Glutamatergic neuron (in vitro differentiated cells): ENCODE results near the gene TRPM3. TPM values are rescaled to one million over a fixed set of nuclear protein-coding genes. Genes with fewer than 3 reads are reported as not detected.

ENCODE experiments used
- DNase-seq: peaks from one replicate; pipeline ENCODE4 v3.0.0; 2022
- H3K27ac Mint-ChIP-seq: one replicate; pipeline ENCODE4 v1.8.0; 2020; ENCODE audit warnings: mild to moderate bottlenecking, mixed read lengths, inconsistent platforms; ENCODE audit not compliant: unreplicated experiment
- H3K27me3 Mint-ChIP-seq: one replicate; pipeline ENCODE4 v1.8.0; 2020; ENCODE audit warnings: mild to moderate bottlenecking, moderate library complexity, mixed read lengths, inconsistent platforms; ENCODE audit not compliant: unreplicated experiment
- H3K36me3 Mint-ChIP-seq: one replicate; pipeline ENCODE4 v1.8.0; 2020; ENCODE audit warnings: mild to moderate bottlenecking, mixed read lengths, inconsistent platforms; ENCODE audit not compliant: unreplicated experiment
- H3K4me1 Mint-ChIP-seq: one replicate; pipeline ENCODE4 v1.8.0; 2020; ENCODE audit warnings: mild to moderate bottlenecking, low read depth, mixed read lengths, inconsistent platforms; ENCODE audit not compliant: unreplicated experiment
- H3K4me3 Mint-ChIP-seq: one replicate; pipeline ENCODE4 v1.8.0; 2020; ENCODE audit warnings: mild to moderate bottlenecking, mixed read lengths, inconsistent platforms; ENCODE audit not compliant: unreplicated experiment
- H3K9me3 Mint-ChIP-seq: one replicate; pipeline ENCODE4 v1.8.0; 2020; ENCODE audit warnings: mild to moderate bottlenecking, moderate library complexity, mixed read lengths, inconsistent platforms; ENCODE audit not compliant: unreplicated experiment
- CTCF ChIP-seq: fragments of 200-600 bp; sonication (generic); IDR thresholded peaks from one replicate; pipeline ENCODE4 v1.5.0; 2021; ENCODE audit not compliant: partially characterized antibody, unreplicated experiment
- total RNA-seq: library from RNA; stranded (reverse); fragmentation: NEBNext Ultra II Directional; extraction: Animal tissue kit (Norgen Biotek cat#: 25700); gene quantifications from one replicate; pipeline ENCODE4 v1.2.1, GENCODE V29; 2021; ENCODE audit not compliant: unreplicated experiment

TRPM3 gene
- total RNA-seq, 1 donor from 2014 or later: 3.3 TPM

- Mint-ChIP-seq H3K36me3 (no peaks in the 10 kb centered on the region), H3K4me3 (no peak overlapping the region), H3K27me3 (no peaks in the 10 kb centered on the region), H3K9me3 (no peaks in the 10 kb centered on the region), H3K4me1 (peaks cover 4% of the 10 kb centered on the region), H3K27ac (no peak overlapping the region)
- DNase-seq: no peak
- no peak for TF ChIP-seq CTCF
Measured at GRCh38 chr9:70802206-70802605, 319.2 kb downstream of the TRPM3 start.

GRCh38 chr9:70801181-70801829 lies 320.1 kb downstream of the TRPM3 start:
- Mint-ChIP-seq H3K9me3 (no peaks in the 10 kb centered on the region), H3K4me1 (peaks cover 4% of the 10 kb centered on the region), H3K27ac (no peak overlapping the region), H3K27me3 (no peaks in the 10 kb centered on the region), H3K36me3 (no peaks in the 10 kb centered on the region), H3K4me3 (no peak overlapping the region)
- no peak for DNase-seq
- TF ChIP-seq CTCF: no peak

GRCh38 chr9:70798018-70798417 lies 323.4 kb downstream of the TRPM3 start:
- H3K36me3 Mint-ChIP-seq: no peaks in the 10 kb centered on the region
- TF ChIP-seq CTCF: no peak
- DNase-seq: no peak
- H3K4me3 Mint-ChIP-seq: no peak overlapping the region
- no peak overlapping the region for H3K27ac Mint-ChIP-seq
- no peaks in the 10 kb centered on the region for H3K27me3 Mint-ChIP-seq
- H3K9me3 Mint-ChIP-seq: peaks cover 1% of the 10 kb centered on the region
- peaks cover 11% of the 10 kb centered on the region for H3K4me1 Mint-ChIP-seq

- DNase-seq: no peak
- Mint-ChIP-seq H3K27ac (no peak overlapping the region), H3K27me3 (peaks cover 3% of the 10 kb centered on the region), H3K9me3 (peaks cover 1% of the 10 kb centered on the region), H3K36me3 (no peaks in the 10 kb centered on the region), H3K4me1 (peaks cover 9% of the 10 kb centered on the region), H3K4me3 (no peak overlapping the region)
- no peak for TF ChIP-seq CTCF
Measured at GRCh38 chr9:70795841-70796240, 325.6 kb downstream of the TRPM3 start.

GRCh38 chr9:70792796-70793195 lies 328.6 kb downstream of the TRPM3 start:
- Mint-ChIP-seq H3K4me3 (no peak overlapping the region), H3K36me3 (no peaks in the 10 kb centered on the region), H3K4me1 (peaks cover 11% of the 10 kb centered on the region), H3K9me3 (peaks cover 1% of the 10 kb centered on the region), H3K27ac (no peak overlapping the region), H3K27me3 (peaks cover 3% of the 10 kb centered on the region)
- no peak for TF ChIP-seq CTCF
- DNase-seq: no peak
